GM19023 (cell line): ENCODE results near the gene MRGPRF.

ENCODE experiments used
- ATAC-seq: cut with Tn5 transposase; IDR thresholded peaks from one replicate; pipeline ENCODE4 v1.9.1; 2021; ENCODE audit warnings: mild to moderate bottlenecking, moderate library complexity; ENCODE audit not compliant: unreplicated experiment

Gene MRGPRF

DNA sequence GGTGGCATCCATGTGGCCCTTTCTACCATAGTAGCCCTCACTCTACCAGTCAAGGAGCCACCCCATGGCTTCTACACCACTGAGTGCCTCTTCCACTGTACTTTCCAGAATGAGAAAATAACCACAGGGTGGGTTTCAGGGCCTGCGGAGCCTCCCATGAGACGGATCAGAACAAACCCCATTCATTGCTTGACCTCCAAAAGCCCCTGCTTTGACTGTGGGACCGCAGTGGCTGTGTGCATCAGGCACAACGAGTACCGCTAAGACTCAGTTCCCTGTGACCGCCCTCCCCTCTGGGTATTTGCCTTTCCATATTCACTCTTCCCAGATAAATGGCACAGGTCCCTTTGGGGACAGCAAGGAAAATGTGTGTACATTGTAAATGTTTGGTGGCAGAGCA lies 11.5 kb upstream of the MRGPRF start:
- no peak for ATAC-seq

DNA sequence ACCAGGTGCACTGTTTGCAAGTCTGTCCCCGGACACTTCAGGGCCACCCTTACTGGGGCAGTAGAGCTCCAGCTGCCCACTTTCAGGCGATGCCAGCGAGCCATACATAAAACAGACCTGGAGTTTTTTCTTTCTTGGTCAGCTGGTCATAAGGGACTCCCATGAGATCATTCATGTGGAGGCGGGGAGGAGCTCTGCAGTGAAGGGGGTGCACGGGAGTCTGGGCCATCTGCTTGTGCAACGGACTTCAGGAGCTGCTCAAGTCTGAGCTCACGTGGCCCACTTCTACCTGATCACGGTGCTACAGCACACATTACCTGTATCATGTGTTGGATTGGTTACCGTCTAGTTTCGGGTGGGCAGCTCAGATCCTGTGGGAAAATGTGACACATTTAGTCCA lies 9.2 kb upstream of the MRGPRF start:
- no peak for ATAC-seq

DNA sequence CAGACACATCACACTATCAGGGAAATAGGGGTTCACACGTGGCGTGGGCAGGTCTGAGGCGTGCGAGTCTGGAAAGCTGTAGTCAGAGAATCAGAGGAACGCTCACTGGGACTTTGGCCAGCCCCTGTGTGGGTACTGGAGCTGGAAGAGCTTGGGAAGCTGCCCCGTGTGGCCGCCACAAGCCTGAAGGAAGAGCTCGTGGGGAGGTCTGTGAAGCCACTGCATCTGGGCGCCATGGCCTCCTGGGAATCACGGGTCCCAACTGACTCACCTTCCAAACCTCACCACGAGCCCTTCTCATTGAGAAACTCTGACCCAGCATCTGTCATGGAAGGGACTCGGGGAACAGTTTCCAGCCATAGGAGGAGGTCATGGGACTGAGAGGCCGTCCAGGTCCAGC lies 5.9 kb upstream of the MRGPRF start:
- no peak for ATAC-seq

GRCh38 chr11:69017951-69018350 lies 4.9 kb upstream of the MRGPRF start:
- no peak for ATAC-seq

GRCh38 chr11:69014898-69015549 lies 2.0 kb upstream of the MRGPRF start:
- ATAC-seq: no peak

DNA sequence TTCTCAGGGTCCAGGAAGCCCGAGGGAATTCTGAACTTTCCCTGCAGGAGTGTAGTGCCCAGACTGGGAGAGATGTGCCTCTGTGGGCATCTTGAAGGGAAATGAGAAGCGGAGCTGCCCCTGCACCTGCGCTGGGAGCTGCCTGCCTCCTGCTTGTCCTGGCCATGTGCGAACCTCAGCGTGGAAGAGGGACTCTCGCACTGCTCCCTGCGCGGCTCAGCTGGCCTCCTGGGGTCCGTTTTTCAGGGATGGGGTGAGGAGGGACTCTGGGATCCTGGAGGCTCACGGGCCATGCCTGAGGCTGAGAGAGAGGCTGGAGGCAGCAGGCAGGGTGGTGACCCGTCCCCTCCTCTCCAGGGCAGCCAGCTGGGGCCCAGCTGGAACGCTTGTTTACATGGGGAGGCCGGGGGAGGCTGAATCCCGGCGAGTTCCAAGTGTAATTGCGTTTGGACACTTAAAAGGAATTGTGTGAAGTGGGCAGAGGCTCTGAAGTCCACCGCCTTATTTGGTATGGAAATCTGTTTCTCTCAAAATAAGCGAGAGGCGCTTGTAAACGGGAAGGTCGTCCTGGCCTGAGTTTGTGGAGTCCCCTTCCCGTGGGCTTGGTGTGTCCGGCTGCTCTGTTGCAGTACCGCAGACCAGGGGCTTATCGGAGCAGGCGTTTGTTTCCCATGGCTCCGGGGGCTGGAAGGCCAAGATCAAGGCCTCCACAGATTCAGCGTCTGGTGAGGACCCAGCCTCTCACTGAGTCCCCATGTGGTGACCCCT lies 1.2 kb upstream of the MRGPRF start:
- no peak for ATAC-seq

GRCh38 chr11:69012092-69013008 lies 696 bp downstream of the MRGPRF start:
- ATAC-seq: no peak

DNA sequence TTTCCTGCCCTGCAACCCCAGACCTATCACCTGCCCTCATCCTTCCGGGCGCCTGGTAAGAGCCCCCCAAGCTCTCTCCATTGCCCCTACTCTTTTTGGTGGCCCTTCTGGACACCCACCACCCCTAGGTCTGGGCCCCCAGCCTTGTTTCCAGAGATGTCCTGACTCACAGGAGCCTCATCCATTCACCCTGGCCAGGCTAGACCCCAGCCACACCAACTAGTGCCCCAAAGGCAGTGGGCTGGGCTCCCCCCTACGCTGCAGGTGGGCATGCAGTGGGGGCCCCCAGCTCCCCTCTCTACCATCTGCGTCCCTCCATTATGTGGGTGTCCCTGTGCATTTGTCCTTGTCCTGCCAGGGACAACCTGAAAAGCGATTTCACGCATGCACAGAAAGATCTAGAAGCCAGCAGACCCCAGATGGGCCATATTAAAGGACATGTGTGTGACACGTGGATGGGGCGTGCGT lies 1.4 kb downstream of the MRGPRF start:
- no peak for ATAC-seq

DNA sequence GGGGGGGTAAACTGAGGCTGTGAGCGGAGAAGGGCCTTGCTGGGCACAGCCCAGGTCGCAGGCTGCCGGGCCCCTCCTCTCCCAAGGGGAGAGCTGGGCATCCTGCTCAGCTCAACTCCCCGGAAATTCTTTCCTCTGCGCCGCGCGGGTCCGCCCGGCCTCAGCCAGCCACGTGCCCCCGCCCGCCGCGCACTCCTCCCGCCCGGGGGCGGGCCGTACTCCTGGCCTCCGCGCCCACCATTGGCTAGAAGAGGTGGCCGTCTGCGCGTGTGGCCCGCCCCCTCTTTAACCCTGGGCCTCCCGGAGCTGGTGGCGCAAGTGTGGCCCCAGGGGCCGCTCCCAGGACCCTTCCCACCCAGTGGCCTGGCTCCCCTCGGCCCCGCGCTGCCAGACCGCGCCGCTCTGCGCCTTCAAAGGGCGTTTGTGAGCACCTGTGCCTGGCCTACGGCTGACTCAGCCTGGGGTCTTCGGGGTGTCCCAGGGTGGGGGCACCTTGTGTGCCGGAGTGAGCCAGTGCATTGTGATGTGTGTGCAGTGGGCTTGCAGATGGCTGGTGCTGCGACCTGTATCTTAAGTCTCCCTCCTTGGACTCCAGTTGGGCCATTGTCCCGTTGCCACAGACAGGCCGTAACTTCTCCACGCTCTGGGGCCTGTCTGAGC lies 2.0 kb downstream of the MRGPRF start:
- ATAC-seq: no peak

DNA sequence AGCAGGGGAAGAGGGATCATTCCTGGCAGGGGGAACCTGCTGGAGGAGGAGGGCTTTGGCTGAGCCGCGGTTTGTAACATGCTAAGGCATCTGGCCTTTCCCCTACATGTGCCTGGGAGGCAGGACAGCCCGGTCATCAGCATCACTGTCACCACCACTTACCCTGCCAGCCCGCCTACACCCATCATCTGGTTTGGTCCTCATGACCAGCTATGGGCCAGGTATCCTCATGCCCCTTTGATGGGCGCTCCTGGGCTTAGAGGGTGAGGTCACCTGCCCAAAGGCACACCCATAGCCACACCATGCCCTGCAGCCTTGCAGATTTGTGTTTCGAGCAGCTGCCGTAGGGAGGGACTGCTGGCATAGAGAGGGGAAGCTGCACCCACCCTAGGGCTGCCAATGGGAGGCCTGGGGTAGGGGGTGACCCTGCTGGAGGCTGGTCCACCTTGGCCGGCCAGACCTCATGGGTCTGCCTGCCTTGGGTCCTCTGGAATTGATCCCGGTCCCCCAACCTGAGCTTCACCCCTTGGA lies 2.6 kb downstream of the MRGPRF start:
- no peak for ATAC-seq

DNA sequence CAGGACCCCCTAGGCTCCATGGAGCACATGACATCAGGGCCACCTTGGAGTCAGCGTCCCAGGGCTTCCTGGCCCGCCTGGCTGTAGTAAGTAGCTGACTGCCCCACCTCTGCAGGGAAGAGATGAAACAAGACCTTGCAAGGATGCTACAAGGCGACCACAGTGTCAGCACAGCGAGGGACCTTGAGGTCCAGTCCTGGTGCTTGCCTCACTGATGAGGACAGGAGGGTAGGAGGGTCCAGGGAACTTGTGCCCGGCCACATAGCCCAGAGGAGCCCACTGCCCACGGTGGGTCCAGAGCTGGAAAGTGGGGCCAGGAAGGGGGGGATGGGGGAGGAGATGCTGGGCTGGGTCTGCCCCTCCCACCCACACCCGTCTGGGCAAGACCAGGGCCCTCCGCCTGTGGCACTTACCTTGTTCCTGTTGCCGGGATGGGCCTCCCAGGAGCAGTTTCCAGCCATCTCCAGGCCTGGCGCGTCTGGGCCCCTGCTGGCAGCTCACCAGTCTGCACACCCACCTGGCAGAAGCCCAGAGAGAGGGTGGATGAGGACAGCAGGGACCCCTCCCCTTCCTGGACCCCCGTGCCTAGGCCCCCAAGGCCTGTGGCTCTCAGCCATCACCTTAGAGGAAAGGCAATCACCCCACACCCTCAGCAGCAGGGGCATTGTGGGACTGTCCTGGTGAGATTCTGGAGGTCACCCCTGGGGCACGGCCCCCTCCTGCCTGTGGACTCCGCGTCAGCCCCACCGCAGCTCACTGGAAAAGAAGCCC lies 3.4 kb downstream of the MRGPRF start:
- no peak for ATAC-seq

DNA sequence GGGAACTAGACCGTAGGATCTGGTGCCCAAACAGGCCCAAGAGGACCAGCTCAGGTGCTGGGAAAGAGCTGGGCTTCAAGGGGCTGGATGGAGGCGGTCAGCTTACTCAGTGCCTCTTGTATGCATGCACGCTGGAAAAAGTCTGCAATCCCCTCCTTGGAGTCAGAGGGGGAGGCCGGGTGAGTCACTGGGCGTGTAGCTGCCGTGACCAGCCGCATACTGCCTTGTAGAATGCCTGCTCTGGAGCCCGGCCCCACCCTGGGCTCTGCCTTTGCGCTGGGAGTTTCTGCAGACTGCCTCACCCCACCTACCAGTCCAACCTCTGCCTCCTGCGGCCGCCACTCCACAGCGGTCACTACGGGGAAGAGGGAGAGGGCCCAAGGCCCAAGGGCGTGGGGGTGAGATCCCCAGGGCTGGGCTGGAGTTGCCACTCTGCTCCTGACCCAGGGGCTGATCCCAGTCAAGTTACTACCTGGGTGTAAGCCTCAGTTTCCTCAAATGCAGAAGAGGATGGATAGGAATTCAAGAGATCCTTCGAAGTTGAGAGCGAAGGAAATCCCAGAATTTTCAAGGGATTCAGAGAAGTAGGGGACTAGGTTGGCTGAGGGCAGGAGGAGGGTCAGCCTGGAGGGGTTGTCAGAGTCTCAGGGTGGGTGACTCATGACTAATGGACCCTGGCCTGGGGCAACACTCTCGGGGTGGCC lies 4.2 kb downstream of the MRGPRF start:
- no peak for ATAC-seq

GRCh38 chr11:69007975-69008381 lies 5.1 kb downstream of the MRGPRF start:
- no peak for ATAC-seq

GRCh38 chr11:69006816-69007215 lies 6.2 kb downstream of the MRGPRF start:
- ATAC-seq: no peak

DNA sequence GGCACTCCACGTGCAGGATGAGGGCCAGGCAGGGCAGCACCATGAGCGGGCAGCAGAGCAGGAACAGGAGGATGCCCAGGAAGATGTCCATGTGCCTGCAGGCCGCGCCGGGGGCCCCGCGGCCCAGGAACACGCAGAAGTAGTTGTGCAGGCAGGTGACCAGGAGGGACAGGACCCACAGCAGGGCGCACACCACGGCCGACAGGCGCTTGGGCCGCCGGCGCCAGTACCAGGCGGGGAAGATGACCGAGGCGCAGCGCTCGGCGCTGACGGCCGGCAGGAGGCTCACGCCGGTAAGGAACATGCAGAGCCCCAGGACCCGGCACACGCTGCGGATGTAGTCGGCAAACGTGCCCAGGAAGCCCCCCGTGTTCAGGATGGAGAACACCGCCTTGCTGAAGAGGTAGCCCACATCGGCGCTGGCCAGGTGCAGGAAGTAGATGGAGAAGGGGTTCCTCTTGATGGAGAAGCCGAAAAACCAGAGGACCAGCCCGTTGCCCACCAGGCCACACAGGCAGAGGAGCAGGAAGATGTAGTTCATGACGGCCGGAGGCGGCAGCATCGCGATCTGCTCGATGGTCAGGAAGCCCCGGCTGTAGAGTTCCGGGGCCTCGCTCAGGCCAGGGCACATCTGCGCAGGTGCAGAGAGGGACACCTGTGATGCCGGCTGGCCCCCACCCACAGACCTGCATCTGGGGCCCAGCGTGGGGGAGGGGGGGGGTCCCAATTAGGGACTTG lies 7.2 kb downstream of the MRGPRF start:
- no peak for ATAC-seq

DNA sequence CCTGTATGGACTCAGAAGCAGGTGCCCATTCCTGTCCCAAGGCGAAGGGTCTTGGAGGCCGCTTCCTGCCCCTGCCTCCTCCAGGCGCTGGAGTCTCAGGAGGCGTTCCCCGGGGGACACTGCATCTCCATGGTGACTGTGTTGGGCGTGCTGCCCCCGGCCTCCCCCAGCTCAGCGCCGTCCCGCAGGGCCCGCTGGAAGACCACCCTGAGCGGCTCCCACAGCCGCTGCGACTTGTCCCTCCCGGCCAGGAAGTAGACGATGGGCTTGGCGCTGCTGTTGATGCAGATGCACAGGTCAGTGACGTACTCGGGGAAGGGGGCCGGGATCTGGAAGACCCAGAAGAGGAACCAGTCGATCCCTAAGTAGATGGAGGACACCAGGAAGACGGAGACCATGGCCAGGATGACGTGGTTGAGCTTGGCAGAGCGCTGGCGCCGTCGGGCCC lies 7.8 kb downstream of the MRGPRF start:
- ATAC-seq: no peak

DNA sequence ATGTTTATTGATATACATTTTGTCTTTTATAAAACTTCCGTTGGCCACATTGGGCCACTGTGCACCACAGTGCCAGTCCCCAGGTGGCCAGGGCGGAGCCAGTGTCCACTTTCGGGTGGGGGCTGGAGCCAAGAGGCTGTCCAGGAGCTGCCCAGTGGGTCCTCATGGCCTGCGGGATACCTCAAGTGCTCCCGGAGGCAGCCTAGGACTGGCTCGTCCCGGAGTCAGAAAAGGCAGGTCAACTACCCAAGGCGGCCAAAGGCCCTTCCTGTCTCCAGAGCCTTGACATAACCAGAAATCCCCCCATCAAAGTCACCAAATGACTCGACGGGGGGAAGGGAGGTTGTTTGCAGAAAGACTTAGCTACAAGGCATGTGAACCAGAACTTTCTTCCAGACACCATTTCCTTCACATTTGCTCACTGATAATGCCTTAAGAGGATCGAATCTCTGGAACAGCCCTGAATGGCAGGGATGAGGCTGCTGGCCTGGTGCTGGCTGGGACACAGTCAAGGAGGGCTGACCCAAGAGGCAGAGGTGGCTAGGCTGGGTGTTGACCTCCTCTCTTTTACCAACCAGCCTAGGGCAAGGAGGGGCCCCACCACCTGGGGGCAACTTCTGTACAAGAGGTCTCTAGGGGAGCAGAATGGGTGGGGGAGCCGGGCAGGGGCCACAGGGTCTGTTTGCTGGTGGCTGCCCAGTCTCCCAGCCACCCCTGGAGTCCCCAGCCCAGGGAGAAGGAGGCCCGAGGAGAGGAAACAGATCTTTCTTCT lies 8.4 kb downstream of the MRGPRF start:
- ATAC-seq: no peak

DNA sequence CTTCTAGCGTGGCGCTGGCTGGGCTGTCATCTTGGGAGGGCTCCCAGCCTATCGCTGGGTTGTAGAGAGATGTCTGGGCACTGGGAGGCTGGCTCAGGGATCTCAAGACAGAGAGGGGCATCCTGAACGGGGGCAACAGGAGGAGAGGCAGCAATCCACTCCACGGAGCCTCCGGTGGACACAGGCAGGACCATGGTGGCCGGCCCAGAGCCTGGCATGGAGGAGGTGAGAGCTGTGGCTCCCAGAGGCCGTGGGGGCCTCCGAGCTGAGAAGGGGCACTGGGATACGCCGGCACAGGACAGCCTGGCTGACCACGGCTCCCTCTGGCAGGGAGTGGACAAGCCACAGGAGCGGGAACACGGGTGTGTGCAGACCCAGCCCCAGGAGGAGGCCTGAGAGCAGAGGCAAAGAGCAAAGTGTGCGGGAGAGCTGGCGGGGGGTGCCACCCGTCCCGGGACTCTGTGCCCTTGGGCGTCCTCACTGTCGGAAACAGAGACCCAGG lies 9.1 kb downstream of the MRGPRF start:
- no peak for ATAC-seq
